HG03558 (cell line): Measurements from ENCODE around the gene NUF2.
"Not testable (repeated sequence)": the region's sequence is repeated elsewhere in the genome, so short reads cannot be mapped to it uniquely, and the experiment has no call there.

Experiments
- ATAC-seq: cut with Tn5 transposase; IDR thresholded peaks from one replicate; pipeline ENCODE4 v1.9.1; 2021; ENCODE audit warnings: moderate number of reproducible peaks; ENCODE audit not compliant: unreplicated experiment; ENCODE audit errors: extremely low read depth

NUF2 gene

DNA sequence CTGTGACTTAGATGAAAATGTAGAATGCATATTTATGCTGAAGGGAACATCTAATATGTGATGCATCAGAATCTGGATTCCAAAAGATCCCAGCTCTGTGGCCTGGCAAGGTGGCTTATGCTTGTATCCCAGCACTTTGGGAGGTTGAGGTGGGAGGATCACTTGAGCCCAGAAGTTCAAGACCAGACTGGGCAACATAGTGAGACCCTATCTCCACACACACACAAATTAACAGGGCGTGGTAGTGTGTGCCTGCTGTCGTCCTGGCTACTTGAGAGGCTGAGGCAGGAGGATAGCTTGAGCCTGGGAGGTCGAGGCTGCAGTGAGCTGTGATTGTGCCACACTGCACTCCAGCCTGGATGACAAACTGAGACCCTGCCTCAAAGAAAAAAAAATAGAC, 1.6 kb downstream of the NUF2 start:
- ATAC-seq: not testable (repeated sequence)

DNA sequence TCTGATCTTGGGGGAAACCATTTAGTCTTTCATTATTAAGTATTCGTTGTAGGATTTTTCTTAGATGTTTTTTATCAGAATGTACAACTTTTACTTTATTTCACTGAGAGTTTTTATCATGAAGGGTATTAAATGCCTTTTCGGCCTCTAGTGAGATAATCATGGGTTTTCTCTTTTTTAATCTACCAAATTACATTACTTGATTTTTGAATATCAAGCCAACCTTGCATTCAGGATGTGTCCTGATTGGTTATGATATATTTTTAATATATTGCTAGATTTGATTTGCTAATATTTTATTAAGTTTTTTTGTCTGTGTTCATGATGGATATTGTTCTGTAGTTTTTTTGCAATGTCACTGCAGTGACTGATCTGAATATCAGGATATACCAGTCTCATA, 9.4 kb downstream of the NUF2 start:
- no peak for ATAC-seq

DNA sequence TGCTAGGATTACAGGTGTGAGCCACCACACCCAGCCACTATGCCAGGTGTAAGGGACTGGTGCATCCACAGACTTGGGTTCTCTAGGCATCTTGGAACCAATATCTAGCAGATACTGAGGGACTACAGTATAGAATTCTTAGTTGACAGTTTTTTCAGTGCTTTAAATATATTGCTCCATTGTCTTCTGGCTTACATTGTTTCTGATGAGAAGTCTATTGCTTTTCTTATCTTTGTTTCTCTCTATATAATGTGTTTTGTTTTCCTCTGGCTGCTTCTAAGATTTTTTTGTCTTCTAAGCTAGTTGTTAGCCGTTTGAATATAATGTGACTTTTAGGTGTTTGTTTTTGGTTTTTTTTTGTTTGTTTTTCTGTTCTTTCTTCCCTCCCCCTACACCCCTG, 13.5 kb downstream of the NUF2 start:
- ATAC-seq: no peak

DNA sequence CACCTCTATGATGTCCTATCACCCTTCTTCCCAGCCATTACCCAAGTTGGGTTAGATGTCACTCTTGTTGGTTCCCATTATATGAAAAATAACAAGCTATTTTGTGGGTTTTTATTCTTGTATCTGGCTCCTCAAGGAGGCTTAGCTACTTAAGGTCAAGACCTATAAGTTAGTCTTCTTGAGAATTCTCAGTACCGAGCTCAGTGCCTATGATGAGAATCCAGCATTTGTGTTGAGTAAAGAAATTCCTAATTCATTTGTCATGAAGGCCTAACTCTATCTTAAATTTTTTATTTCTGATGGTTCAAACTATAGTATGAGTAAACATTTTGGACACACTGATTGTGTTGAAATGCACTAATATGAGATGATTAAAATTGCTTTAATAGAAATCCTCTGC, 15.9 kb downstream of the NUF2 start:
- no peak for ATAC-seq

DNA sequence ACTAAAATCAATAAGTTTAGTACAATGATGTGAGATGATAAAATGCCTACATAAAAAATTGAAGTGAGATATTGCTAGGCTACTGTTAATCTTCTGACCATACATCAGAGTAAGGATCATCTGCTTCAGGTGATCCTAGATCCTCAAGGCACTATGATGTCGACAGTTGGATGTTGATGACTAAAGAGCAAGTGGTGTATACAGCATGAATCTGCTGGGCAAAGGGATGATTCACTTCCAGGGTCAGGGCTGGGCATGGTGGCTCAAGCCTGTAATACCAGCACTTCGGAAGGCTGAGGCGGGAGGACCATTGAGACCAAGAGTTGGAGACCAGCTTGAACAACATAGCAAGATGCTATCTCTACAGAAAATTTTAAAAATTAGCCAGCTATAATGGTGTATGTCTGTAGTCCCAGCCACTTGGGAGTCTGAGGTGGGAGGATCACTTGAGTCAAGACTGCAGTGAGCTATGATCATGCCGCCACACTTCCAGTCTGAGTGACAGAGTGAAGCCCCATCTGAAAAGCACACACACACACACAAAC, 24.6 kb downstream of the NUF2 start:
- ATAC-seq: no peak

DNA sequence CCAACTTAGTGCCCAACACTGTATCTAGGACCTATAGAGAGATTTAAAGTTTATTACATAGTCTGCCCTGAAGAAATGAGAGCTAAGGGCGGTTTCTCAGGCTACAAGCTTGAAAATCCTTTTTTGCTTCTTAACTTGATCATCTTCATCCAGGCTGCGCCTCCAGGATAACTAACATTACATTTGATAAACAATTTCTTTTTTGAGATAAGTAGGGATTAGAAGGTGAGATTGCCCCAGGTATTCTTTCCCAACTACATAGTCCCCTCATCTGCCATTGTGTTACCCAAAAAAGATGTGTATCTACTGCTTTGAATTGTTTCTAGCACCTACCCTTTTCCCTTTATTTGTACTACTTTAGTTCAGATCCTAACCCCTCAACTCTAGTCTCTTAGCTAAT, 25.4 kb downstream of the NUF2 start:
- no peak for ATAC-seq

DNA sequence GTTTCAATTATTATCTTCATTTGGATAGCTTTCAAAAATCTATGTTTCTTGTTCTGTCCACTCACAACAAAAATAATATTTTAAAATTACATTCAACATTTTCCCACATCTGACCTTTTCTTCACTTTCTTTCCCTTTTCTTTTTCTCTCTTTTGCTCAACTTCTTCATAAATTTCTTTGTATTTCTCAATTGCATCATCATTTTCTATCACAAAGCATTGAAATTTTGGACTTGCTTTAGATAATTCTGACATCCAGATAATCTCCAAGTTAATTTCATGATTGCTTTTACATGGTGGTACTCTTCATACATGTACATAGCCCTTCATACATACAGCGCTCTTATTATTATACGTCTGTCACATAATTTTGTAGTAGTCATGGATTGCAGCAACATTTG, 30.2 kb downstream of the NUF2 start:
- ATAC-seq: no peak

DNA sequence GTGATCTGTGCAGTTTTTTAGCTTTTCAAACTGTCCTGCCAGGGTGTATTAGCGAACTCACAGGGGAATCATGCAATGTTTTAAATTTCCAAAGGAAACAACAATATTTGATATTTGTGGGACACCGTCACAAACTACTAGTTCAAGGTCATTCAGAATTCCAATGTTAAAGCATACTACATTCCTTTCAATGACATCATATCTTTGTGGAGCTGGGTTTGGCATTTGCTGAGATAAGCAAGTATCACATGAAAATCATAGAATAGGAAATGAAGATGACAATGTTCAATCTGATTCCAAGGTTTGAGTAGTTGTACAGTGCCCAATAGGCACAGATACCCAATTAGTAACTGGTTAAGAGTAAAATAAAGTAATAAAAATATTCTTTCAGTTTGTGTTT, 35.6 kb downstream of the NUF2 start:
- ATAC-seq: no peak

DNA sequence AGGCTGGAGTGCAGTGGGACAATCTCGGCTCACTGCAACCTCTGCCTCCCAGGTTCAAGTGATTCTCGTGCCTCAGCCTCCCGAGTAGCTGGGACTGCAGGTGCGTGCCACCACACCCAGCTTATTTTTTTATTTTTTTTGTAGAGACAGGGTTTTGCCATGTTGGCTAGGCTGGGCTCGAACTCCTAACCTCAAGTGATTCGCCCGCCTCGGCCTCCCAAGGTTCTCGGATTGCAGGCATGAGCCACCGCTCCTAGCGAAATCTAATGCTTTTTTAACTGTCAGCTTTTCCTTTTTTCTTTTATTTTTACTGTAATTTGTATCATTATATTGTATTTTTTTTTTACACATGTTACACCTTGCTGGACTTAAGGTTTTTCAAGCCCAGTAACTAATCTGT, 36.4 kb downstream of the NUF2 start:
- ATAC-seq: not testable (repeated sequence)

DNA sequence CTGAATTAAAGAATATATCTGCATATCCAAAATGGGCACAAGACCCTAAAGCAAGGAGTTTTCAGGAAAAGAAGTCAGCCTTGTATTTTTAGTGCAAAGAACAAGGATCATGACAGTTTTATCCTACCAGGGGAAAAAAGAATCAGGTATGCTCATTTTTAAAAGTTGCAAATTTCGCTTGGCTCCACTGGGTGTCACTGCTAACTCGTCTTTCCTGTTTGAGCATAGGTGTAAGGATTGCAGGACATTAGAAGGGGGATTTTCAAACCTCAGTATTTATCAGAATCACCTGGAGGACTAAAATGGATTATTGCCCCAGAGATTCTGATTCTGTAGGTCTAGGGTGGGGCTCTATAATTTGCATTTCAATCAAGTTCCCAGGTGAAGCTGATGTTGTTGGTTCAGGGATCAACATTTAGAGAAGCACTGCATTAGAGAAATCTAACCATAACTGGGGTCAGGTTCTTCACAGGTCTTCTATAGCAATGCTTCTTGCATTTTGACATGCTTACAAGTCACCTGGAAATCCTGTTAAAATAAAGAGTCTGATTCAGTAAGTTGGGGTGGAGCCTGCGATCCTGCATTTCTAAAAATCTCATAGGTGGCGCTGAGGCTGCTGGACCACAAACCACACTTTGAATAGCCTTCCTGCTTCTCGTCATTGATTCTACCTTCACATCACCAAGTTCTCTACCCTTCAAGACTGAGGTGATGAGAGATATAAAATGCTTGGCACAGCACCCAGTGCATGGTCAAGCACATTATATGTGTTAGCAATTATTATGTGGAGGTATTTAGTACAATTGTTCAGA, 39.6 kb downstream of the NUF2 start:
- ATAC-seq: no peak

DNA sequence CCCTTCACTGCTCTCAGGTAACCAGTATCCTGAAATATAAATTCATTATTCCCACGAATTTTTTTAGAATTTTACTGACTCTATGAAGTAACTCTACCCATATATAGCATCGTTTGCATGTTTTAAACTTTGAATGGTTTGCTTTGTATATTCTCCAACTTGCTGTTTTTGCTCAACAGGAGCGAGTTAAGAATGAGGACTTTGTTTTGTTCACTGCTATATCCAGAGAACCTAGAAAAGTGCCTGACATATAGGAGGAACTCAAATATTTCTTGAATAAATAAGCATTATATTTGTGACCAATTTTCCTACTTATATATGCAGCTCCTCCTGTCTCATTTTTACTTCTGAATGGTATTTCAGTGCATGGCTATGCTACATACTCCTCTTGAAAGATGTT, 43.4 kb downstream of the NUF2 start:
- no peak for ATAC-seq

DNA sequence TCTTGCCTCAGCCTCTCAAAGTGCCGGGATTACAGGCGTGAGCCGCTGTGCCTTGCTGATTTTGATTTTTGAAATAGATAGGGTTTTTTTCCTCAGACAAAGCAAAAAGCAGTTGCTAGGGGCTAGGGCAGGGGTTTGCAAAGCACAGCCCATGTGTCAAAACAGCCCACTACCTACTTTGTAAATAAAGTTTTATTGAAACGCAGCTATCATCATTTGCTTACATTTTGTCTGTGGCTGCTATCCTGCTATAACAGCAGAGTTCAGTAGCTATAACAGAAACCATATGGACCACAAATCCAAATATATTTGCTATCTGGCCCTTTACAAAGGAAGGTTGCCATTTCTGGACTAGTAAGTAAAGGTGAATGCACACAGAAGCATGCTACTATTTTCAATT, 44.8 kb downstream of the NUF2 start:
- no peak for ATAC-seq

DNA sequence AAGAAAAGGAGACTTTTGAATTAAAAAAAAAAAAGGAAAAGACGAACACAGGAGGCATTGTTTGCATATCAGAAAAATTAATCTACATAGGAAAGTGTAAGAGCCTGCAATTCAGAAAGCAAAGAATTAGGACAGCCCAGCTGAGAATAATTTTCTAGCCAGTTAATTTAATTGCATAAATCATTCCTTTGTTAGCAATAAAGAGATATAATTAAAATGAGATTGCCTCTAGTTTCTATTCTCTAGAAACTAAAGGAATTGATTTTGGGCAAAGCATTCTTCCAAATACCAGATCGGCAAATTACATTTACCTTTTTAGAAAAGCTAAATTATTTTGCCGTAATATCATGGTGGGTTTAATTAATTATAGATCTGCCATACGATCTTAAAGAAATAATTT, 46.0 kb downstream of the NUF2 start:
- no peak for ATAC-seq

DNA sequence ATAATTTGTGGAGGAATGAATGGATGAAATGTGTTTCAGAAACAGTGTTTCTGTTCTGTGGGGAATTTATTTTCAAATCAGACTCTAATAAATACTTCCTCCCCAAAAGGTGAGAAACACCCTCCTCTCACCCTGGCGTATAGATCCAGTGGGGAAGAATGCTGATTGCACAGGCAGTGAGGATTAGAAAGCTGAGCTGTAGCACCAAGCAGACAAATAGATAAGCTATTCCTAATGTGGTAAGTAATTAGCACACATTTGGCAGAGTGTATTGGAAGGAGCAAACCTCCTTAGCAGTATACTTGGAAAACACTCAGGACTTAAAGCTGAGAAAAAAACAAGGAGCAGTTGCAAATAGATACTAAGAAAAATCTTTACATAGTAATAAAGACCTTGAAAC, 50.8 kb downstream of the NUF2 start:
- ATAC-seq: no peak

DNA sequence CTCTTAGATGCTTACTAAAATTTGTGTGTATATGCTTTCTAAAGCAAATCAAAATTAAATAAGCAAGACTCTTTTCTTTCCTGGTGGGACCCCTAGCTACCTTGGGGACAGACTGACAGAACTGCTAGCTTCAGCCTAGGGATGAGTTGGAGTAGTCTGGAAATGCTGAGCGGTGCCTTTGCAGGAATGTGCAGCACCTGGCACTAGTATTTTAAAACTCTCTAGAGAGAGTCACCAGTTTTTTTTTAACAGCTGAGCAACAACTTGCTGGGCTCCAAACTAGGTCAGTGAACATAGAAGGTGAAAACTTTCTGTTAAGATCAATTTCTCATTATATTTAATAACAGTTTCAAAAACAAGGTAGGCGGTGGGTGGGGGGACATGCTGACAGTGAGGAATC, 56.8 kb downstream of the NUF2 start:
- no peak for ATAC-seq

DNA sequence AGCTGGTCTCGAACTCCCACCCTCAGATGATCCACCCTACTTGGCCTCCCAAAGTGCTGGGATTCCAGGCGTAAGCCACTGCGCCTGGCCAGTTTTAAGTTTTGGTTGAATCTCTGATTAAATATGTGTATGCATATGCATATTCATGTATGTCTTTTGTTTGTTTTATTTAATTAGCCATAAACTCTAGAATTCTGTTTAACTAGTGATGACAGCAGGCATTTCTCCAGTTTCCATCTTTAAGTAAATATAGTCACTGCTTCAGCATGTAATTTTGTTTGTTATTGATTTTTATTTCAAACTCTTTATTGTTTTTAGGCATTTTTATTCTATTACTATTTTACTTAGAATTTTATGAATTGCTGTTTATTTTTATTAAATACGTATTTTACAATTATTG, 58.0 kb downstream of the NUF2 start:
- no peak for ATAC-seq

DNA sequence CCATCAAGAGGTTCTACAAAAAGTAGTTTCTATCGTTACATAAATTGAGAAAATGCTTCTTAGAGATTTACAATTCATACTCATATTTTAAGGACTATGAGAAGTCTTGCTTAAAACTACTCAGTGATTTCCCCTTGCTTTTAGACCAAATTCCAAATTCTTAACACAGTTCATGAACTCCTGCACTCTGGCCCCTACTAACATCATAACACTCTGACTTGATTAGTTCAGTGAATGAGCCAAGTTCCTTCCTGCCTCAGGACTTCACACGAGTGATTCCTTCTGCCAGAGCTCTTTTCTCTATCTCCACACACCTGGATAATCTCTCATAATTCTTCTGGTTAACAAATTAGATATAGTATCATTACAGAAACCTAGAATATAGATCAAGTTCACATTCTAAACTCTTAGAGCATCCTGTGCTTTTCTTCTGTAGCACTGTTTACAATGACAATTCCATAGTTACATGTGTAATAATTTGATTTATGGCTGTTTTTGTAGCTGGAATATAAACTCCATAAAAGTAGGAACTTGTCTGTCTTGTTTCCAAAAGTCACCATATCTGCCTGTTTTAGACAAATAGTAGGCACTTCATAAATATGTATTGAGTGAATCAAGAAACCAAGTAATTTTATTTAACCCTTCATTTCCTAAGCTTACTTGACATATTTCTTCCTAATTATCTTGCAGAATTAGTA, 59.9 kb downstream of the NUF2 start:
- ATAC-seq: no peak

DNA sequence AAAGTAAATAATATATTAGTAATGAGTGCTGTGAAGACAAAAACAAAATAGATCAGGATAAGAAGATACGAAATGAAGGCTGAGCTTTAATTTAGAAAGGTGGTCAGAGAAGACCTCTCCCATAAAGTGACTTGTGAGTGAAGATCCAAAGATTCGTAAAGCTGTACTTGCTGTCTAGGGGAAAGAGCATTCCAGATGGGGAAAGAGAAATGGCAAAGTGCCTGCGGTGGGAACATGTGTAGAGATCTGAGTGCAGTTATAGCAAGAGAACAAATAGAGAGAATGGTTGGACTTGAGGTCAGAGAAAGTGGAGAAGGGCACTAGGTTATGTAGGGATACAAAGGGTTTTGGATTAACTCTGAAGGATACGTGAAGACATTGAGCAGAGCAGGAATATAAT, 60.6 kb downstream of the NUF2 start:
- no peak for ATAC-seq

DNA sequence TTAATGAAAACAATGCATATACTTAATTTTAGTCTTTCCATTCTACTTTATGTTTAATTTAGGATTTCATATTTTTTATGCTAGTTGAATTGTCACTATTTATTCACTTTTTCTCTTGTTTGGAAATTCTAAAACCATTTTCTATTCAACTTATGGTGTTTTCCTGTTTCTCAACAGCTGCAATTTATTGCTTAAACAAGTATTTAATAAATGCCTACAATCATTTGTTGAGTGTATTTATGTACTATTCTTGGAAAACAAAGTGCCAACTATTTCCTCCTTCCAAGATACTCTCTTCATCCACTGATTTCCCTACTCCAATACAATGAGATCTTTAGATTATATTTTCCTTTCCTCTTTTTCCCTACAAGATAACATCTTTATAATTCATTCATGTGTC, 65.4 kb downstream of the NUF2 start:
- no peak for ATAC-seq

DNA sequence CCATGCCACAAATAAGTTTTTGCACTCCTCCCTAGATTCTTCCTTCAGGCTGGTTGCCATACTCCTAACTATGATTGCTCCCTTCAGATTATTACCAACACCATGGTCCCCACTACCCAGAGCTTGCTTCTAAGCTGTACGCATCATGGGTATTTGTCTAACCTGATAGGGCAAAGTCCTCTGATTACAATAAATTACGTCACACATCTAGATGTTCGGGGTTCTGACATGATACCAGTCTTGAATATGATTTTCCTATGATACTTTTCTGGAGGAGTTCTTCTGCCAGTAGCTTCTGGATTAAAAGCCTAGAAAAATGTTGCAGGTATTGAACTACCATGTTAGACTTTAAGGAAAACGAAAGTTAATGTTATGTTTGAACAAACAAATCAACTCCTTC, 67.2 kb downstream of the NUF2 start:
- no peak for ATAC-seq

DNA sequence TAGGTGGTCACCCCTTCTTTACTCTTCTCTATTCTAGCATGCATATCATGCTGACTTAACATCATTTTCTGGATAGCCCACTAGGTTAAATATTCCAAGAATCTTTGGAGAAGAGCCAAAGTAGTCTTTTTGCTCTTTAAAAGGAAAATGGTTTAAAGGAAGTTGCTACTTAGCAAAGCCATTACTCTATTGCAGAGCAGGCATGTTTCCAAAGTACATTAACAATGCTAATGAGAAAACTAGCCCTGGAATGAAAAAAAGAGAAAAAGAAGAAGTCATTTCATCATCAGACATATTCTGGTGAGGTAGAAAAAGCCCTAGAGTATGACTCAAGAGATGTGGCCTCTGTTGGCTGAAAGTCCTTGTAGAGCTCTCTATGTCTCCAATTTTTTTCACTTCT, 74.0 kb downstream of the NUF2 start:
- no peak for ATAC-seq
